HepG2 (cell line): ENCODE results near the gene SFXN5. TPM values are rescaled to one million over a fixed set of nuclear protein-coding genes. Genes with fewer than 3 reads are reported as not detected.
A peak's percentile ranks its signal among the peaks of the same experiment; 100 is the strongest.

Experiments
- ARNT2 ChIP-seq: sonication (generic); formaldehyde crosslinking; IDR thresholded peaks from 2 replicates; pipeline ENCODE4 v1.8.0; 2022; ENCODE audit warnings: mild to moderate bottlenecking, low read depth, missing genetic modification reagents, moderate library complexity
- BATF2 ChIP-seq: sonication (generic); formaldehyde crosslinking; IDR thresholded peaks from 2 replicates; pipeline ENCODE4 v1.8.0; 2022; ENCODE audit warnings: mild to moderate bottlenecking, missing genetic modification reagents, moderate library complexity
- CBFB ChIP-seq: sonication (generic); formaldehyde crosslinking; IDR thresholded peaks from 2 replicates; pipeline ENCODE4 v1.4.0; 2020; ENCODE audit warnings: missing genetic modification reagents
- CREBL2 ChIP-seq: sonication (generic); formaldehyde crosslinking; IDR thresholded peaks from 2 replicates; pipeline ENCODE4 v1.8.1; 2023; ENCODE audit warnings: missing genetic modification reagents, mild to moderate bottlenecking, borderline replicate concordance
- IKZF5 ChIP-seq: IDR thresholded peaks from 2 replicates; pipeline ENCODE4 v1.6.1; 2018; ENCODE audit warnings: missing genetic modification reagents, mild to moderate bottlenecking, missing compliant biosample characterization
- MXD1 ChIP-seq: sonication (generic); formaldehyde crosslinking; IDR thresholded peaks from 2 replicates; pipeline ENCODE4 v1.4.0; 2020; ENCODE audit warnings: mild to moderate bottlenecking, missing genetic modification reagents
- MZF1 ChIP-seq: sonication (generic); formaldehyde crosslinking; IDR thresholded peaks from 2 replicates; pipeline ENCODE4 v1.8.1; 2023; ENCODE audit warnings: mild to moderate bottlenecking, missing genetic modification reagents, borderline replicate concordance
- NFE2 ChIP-seq: sonication (generic); formaldehyde crosslinking; IDR thresholded peaks from 2 replicates; pipeline ENCODE4 v1.4.0; 2020; ENCODE audit warnings: missing genetic modification reagents
- PRPF4 ChIP-seq: fragments of 200-400 bp; formaldehyde crosslinking; IDR thresholded peaks from 2 replicates; pipeline ENCODE4 v1.6.1; 2016; ENCODE audit warnings: low read length, low read depth; ENCODE audit not compliant: poor library complexity, severe bottlenecking
- RELA ChIP-seq: sonication (generic); formaldehyde crosslinking; IDR thresholded peaks from 2 replicates; pipeline ENCODE4 v1.4.0; 2020; ENCODE audit warnings: missing genetic modification reagents
- RXRA ChIP-seq: sonication (generic); formaldehyde crosslinking; IDR thresholded peaks from 2 replicates; pipeline ENCODE4 v1.5.1; 2020; ENCODE audit warnings: missing genetic modification reagents
- SP2 ChIP-seq: sonication (generic); formaldehyde crosslinking; IDR thresholded peaks from 2 replicates; pipeline ENCODE4 v1.5.1; 2020; ENCODE audit warnings: mild to moderate bottlenecking, missing genetic modification reagents
- SP5 ChIP-seq: IDR thresholded peaks from 2 replicates; pipeline ENCODE4 v1.6.1; 2016; ENCODE audit warnings: low read depth, borderline replicate concordance
- SRF ChIP-seq: IDR thresholded peaks from 2 replicates; pipeline ENCODE4 v1.6.1; 2011; ENCODE audit warnings: mild to moderate bottlenecking, low read depth, low read length, moderate library complexity
- SYNCRIP ChIP-seq: fragments of 200-400 bp; formaldehyde crosslinking; IDR thresholded peaks from 2 replicates; pipeline ENCODE4 v1.6.1; 2018; ENCODE audit warnings: mild to moderate bottlenecking, low read depth, low read length; ENCODE audit not compliant: insufficient read depth
- THAP9 ChIP-seq: sonication (generic); formaldehyde crosslinking; IDR thresholded peaks from 2 replicates; pipeline ENCODE4; 2020; ENCODE audit warnings: missing genetic modification reagents, mild to moderate bottlenecking, borderline replicate concordance
- U2AF1 ChIP-seq: fragments of 200-400 bp; formaldehyde crosslinking; optimal IDR thresholded peaks from 2 replicates; pipeline ENCODE3; 2017; ENCODE audit warnings: mild to moderate bottlenecking, low read depth, low read length
- ZFP36 ChIP-seq: fragments of 150-350 bp; IDR thresholded peaks from 2 replicates; pipeline ENCODE4 v1.6.1; 2018; ENCODE audit warnings: borderline replicate concordance, low read length, low read depth; ENCODE audit not compliant: partially characterized antibody
- ZMAT5 ChIP-seq: sonication (generic); formaldehyde crosslinking; IDR thresholded peaks from 2 replicates; pipeline ENCODE4 v1.5.0; 2020; ENCODE audit warnings: mild to moderate bottlenecking, low read depth, missing genetic modification reagents, borderline replicate concordance
- ZNF20 ChIP-seq: sonication (generic); formaldehyde crosslinking; IDR thresholded peaks from 2 replicates; pipeline ENCODE4 v1.4.0; 2020; ENCODE audit warnings: mild to moderate bottlenecking, moderate library complexity, missing genetic modification reagents
- ZNF33B ChIP-seq: sonication (generic); formaldehyde crosslinking; IDR thresholded peaks from 2 replicates; pipeline ENCODE4 v1.5.1; 2020; ENCODE audit warnings: mild to moderate bottlenecking, missing genetic modification reagents
- ZNF549 ChIP-seq: sonication (generic); formaldehyde crosslinking; IDR thresholded peaks from 2 replicates; pipeline ENCODE4 v1.5.0; 2020; ENCODE audit warnings: missing genetic modification reagents
- ZNF781 ChIP-seq: sonication (generic); formaldehyde crosslinking; IDR thresholded peaks from 2 replicates; pipeline ENCODE4 v1.5.1; 2020; ENCODE audit warnings: borderline replicate concordance, mild to moderate bottlenecking, missing genetic modification reagents; ENCODE audit errors: not compliant biosample characterization
- ZSCAN29 ChIP-seq: sonication (generic); formaldehyde crosslinking; conservative IDR thresholded peaks from 2 replicates; pipeline ENCODE4 v1.4.0; 2020; ENCODE audit warnings: mild to moderate bottlenecking, missing genetic modification reagents
- polyA plus RNA-seq, 8 experiments: library from polyadenylated mRNA; depleted of rRNA in 3 of 8; stranded (reverse) in 7 of 8; unstranded in 1 of 8; fragments of >200 nt; fragmentation: Illumina TruSeq in 4 of 8; extraction: Trizol in 4 of 8; gene quantifications; 2 replicates each; pipeline versions ENCODE4 v1.2.1 to v1.2.3, GENCODE V29; 2011 to 2016; ENCODE audit warnings: low read depth in 4 of 8, missing spikeins in 1 of 8, mixed read lengths in 1 of 8; ENCODE audit not compliant: insufficient read depth in 1 of 8
- total RNA-seq, 5 experiments: library from RNA; depleted of rRNA; stranded (reverse); fragments of >200 nt; fragmentation: Illumina TruSeq; extraction: Trizol; gene quantifications; 2 replicates each; pipeline ENCODE4 v1.2.3, GENCODE V29; 2016; ENCODE audit warnings: low read depth in 1 of 5

The SFXN5 gene
- total and polyA plus RNA-seq, 2 of the 13 experiments (the other 11 are each of a cell fraction or from before 2014, with no cell fraction given) = 34.9 to 37.4 TPM

- no peak for TF ChIP-seq THAP9 (CRISPR knock-in tag)
- peak; percentile 23 for TF ChIP-seq ZNF781 (CRISPR knock-in tag)
- peak; percentile 48; the same call in 1 of the 2 replicates for TF ChIP-seq ARNT2
- TF ChIP-seq IKZF5 (CRISPR knock-in tag) = peak; percentile 55; the same call in 1 of the 2 replicates
- no peak for TF ChIP-seq PRPF4
- peak; percentile 47; the same call in 1 of the 2 replicates for TF ChIP-seq RXRA (CRISPR knock-in tag)
- no peak for TF ChIP-seq ZMAT5
- peak; percentile 74 for TF ChIP-seq SP5
- TF ChIP-seq CREBL2 (CRISPR knock-in tag) = no peak
- TF ChIP-seq BATF2 = no peak
- TF ChIP-seq SRF = no peak
- TF ChIP-seq SP2 = peak; percentile 35; the same call in 1 of the 2 replicates
- TF ChIP-seq ZNF33B (CRISPR knock-in tag) = no peak; the same call in 1 of the 2 replicates
- no peak for TF ChIP-seq NFE2 (CRISPR knock-in tag)
- no peak for TF ChIP-seq ZNF549 (CRISPR knock-in tag)
- peak; percentile 76; the same call in 1 of the 2 replicates for TF ChIP-seq CBFB (CRISPR knock-in tag)
- TF ChIP-seq RELA (CRISPR knock-in tag) = no peak
- TF ChIP-seq SYNCRIP = no peak
- no peak for TF ChIP-seq ZFP36
- TF ChIP-seq MZF1 (CRISPR knock-in tag) = 0 out of 2 replicates have a peak, but pooled peaks have one; percentile 27
- TF ChIP-seq U2AF1 = peak; percentile 63
- no peak; the same call in 1 of the 2 replicates for TF ChIP-seq ZSCAN29 (CRISPR knock-in tag)
- TF ChIP-seq MXD1 (CRISPR knock-in tag) = peak; percentile 85; the same call in 1 of the 2 replicates
- no peak for TF ChIP-seq ZNF20
These were observed 155.4 kb downstream of the SFXN5 start (continued) for GRCh38 chr2:72915907-72916742.
